DND-41 (cell line): ENCODE data around the gene TM4SF18.

Experiments used
- CTCF ChIP-seq: IDR thresholded peaks from 2 replicates; pipeline ENCODE4 v1.5.1; 2012; ENCODE audit warnings: borderline replicate concordance, low read length, moderate library complexity, mild to moderate bottlenecking; ENCODE audit not compliant: poor library complexity, severe bottlenecking; ENCODE audit errors: extremely low read depth
- EZH2 ChIP-seq: IDR thresholded peaks from 3 replicates; pipeline ENCODE4 v1.6.1; 2012; ENCODE audit warnings: borderline replicate concordance, low read depth, mild to moderate bottlenecking, moderate library complexity, low read length, inconsistent platforms; ENCODE audit not compliant: severe bottlenecking

GRCh38 chr3:149342413-149343380, 9.3 kb upstream of the TM4SF18 start:
- no peak for TF ChIP-seq CTCF
- TF ChIP-seq EZH2 = no peak
